IPS DF 19.7 (cell line): ENCODE results near the gene SOBP.

Source experiments
- DNase-seq: peaks from one replicate; pipeline ENCODE4 v3.0.0-alpha.2; 2013; ENCODE audit warnings: low read depth, low spot score

SOBP gene

DNA sequence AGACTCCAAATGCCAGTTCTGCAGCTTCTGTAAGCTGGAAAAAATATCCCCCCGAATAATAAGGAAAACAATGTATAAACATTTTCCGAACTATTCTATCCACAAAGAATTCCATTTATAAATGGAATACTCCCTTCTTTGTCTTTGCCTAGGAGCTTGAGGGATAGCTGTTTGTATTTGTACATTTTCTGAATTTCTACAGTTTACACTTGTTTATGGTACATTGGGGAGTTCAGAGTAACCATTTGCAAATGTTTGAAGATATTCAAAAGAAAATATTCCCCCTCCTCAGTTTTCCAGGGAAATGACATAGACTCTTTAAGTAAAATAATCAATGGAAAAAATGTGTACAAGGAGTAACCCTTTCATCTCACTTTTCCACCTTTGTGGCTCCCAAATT is 149.6 kb downstream of the SOBP start:
- no peak for DNase-seq

DNA sequence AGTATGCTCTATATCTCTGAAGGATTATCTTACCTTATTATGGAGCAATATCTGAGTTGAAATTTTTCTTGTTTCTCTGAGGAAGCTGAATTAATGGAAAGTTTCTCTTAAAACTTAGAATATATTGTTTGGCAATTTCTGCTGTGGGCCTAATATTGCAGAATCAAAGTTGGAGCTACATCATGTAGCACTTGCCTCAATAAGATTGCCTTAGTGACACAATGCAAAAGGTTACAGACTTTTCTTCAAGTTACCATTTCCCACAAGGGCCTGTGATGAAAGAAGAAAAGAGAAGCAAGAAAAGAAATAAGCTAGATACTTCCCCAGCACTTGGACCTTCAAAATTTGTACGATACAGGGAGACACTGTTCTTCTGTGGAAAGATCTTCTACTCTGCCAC is 151.2 kb downstream of the SOBP start:
- no peak for DNase-seq

DNA sequence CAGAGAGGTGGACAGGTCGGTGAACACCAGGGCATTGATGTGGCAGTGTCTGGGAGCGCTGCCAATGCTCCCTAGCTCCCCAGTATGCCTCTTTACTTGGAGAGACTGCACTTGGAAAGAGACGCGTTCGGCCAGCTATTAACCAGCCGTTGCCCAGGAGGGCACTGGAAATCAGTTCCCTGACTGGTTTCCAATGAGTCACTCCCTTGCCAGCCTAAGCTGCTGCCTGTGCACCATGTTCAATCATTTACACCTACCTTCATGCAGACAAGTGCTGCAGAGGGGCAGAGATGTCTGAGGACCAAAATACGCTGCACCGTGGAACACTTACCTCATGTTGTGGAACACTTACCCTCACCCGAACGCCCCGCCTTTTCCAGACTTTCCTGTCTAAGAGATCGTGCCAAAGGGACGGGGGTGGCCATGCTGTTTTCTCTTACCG is 151.6 kb downstream of the SOBP start:
- DNase-seq, result no peak

DNA sequence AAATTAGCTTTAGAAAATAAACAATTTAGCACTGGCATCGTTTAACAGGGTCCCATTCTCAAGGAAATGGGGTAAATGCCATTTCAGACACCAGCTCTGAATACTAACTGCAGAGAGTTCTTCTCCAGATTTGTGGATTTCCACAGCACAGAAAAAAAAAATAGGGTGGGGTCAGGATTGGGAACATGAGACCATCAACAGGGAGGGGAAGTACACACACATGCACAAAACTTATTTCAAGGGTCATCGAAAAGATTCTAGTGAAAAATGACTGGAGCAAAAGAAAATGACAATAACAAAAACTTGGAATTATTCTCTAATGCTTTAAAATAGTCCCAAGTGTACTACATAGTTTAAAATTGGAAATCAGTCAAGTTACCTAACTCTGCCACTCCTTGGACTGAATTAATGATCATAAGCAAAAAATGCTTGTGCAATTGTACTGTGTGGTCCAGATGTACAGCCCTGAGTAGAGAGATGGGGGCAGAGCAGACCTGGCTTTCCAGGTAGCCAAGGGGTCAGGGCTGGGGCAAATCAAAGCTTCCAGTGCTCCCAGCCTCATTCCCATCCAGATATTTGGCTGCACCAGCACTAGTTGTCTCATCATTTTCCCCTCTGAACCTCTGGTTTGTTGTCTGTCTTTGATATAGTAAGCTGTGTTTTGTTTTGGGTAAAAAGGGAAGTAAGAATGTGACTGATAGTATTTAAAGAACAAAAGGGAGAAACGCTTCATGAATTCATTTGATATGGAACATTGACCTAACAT is 152.4 kb downstream of the SOBP start:
- no peak for DNase-seq

DNA sequence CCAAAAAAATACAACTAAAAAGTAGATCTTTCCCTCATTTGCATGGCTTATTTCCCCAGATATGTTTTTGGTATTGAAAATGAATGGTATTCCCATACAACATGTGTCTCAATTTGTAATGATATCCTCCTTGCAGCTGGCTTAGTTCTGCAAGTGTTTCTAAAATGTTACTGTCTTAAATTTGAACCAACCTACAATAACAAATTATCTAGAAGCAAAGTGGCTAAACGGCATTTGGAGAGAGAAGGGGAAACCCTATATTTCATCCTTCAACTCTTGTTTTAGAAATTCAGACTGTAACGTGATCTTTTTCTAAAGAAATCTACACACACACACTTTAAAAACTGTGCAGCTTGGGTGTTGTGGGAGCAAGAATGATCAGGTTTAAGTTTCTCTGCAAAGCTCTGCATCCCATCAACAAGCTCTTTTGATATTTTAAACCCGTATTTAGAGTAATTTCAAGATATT is 153.0 kb downstream of the SOBP start:
- no peak for DNase-seq

DNA sequence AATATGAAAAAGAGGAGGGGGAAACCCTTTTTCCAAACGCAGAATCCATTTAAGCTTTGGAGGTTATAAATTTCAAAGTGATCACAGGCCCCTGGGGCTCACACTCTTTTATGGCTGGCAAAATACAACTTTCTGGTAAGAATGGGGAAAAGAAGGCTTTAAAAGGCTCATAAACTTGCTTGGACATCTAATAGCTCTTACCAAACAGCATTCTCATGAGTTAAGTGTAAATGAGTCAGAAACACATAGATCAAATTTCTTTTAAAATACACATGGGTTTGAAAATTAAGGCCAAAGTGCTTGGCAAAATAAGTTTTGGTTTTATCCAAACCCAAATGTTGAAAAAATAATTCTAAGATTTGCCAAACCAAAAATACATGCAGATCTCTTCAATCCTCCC is 154.6 kb downstream of the SOBP start:
- DNase-seq, result no peak

DNA sequence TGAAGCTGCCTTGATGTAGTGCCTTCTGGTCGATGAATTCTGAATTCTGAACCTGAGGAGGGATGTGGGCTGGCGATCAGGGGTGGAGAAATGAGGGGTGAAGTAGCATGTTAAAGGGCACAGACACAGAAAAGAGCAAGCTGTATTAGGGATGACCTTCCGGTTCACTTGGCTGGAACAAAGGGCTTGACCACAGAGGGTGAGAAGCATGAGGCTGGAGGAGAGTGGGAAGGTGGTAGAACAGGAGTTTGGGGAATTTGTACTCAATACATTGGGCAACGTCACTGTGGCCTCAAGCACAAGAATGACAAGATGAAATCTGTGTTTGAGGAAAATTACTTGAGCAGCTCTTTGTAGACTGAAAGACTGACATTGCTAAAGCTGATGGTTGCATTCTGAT is 155.8 kb downstream of the SOBP start:
- DNase-seq, result no peak

DNA sequence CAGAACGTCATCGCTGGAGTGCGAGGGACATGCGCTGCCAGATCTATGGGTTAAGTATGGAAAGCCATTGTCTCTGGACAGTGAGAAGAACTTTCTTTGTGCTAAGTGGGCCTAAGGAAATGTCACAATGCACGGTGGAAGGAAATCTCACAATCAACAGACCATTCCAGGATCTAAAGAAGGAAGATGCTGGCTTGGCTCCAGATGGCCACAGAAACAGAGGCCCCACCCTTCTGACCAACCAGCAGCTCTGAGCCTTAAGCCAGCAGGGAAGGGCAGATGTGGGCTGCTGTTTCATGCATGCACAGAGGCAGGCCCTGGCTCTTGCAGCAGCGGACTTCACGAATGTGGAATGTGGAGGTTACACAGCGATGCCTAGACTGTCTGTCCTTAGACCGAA is 156.3 kb downstream of the SOBP start:
- DNase-seq, result no peak

DNA sequence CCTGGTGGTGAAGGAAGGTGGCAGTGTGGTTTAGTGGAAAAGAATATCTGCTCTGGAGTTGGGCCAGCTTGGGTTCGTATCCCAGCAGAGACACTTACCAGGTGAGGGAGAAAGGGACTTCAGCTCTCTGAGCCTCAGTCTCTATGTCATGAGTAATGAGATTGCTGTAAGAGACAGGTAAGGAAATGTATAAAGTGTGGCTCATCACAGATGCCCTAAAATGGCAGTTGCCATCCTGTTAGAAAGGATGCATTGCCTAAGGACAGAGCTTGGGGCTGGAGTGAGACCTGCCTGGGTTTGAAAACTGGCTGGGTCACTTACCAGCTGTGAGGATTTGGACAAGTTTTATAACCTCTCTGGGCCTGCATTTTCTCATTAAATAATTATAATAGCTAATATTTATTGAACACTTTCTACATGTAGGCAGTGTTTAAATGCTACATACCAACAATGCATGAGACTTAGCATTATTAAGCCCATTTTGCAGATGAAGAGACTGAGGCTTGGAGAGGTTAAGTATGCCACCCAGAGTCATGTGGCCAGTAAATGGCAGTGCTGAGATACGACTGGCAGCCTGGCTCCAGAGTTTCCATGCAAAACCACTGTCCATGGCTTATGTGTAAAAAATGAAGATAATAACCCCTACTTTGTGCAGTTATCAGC is 157.0 kb downstream of the SOBP start:
- DNase-seq, result no peak

DNA sequence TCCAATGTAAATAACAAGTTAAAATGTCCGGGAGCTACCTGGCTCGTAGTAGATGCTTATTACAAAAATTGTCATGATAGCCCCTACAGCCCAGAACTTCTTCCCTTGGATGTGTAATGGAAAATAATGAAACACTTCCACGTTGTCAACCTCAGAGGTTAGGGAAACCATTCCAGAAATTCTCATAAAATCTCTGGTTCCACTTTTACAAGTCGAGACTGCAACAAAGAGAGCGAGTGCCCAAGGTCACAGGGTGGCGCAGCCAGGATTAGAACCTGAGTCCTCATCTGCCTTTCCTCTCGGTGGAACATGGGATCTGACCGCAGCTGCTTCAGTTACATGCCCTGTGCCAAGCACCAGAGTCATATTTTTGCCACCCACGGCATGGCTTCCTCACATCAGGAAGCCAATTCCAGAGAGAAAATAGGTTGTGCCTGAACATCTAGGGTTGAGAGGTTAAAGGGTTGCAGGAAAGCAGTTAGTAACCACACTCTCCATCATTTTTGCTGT is 157.6 kb downstream of the SOBP start:
- no peak for DNase-seq

DNA sequence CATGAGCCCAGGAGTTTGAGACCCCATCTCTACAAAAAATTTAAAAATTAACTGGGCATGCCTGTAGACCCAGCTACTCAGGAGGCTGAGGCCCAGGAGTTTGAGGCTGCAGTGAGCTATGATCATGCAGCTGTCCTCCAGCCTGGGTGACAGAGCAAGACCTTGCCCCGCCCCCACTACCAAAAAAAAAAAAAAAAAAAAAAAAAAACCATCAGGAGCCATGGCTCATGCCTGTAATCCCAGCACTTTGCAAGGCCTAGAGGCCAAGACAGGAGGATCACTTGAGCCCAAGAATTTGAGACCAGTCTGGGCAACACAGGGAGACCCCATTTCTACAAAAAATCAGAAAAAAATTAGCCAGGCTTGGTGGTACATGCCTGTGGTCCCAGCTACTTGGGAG is 159.1 kb downstream of the SOBP start:
- no peak for DNase-seq

DNA sequence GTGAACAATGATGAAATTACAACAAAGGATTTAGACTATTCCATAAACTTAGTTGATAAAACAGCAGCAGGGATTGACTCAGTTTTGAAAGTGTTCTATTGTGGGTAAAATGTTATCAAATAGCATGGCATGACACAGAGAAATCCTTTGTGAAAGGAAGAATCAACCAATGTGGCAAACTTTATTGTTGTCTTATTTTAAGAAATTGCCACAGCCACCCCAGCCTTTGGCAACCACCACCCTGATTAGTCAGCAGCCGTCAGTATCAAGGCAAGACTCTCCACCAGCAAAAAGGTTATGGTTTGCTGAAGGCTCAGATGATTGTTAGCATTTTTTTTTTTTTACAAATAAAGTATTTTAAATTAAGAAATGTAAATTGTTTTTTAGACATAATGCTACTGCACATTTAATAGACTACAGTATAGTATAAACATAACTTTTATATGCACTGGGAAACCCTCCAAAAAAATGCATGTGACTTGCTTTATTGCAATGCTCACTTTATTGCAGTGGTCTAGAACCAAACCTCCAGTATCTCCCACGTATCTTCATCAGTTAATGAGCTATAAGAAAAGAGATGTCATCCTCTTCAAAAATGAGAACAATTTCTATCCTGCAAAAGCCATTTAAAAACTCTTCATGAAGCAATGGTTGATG is 162.7 kb downstream of the SOBP start:
- DNase-seq, result no peak

DNA sequence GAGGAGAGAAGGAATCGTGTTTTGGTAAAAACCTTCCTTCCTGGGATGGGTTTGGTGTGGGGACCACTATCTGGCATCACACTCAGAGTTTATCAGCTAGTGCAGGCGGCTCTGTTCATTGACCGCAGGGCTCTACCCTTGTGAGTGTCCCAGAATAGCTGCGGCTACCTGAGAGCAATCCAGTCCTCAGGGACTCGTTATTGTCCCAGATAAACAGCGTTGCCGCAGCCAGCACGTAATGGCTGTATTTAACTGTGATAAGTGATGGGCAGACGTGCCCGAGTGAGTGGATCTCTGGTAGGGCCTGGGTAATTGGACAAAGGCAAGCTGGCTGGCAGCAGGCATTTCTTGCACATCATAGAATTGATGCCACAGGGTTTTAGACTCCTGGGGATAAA is 163.3 kb downstream of the SOBP start:
- no peak for DNase-seq

DNA sequence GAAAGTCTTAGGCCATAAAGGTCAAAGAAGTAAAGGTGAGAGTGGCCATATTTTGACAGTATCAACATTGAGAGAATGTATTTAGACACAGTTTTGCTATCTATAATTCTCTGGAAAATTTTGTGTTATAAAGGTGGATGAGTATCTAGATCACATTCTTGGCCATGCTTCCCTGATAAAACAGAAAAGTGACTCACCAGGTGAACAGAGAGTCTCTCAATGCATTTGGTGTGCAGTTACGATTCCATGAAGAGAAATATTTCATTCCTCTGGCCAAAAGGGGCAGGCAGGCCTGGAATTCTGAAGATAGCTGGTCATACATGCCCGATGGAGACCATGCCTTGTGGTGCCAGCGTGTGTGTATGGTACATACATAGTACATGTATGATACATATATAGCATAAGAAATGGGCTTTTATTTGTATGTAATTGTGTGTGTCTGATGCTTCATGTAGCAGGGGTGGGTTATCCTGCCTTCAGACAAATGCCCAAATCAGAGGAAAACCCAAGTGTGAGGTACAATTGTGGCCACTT is 164.0 kb downstream of the SOBP start:
- DNase-seq, result no peak

DNA sequence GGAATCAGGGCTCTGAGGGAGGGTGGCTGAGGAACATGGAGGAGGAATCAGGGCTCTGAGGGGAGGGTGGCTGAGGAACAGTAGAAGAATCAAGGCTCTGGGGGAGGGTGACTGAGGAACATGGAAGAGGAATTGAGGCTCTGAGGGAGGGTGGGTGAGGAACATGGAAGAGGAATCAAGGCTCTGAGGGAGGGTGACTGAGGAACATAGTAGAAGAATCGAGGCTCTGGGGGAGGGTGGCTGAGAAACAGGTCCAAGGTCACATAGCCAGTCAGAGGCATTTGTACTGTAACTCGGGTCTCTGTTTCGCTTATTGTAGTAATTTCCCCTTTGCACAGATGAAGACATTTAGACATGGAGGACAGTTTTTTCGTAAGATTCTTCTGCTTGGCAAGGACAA is 164.8 kb downstream of the SOBP start:
- no peak for DNase-seq

DNA sequence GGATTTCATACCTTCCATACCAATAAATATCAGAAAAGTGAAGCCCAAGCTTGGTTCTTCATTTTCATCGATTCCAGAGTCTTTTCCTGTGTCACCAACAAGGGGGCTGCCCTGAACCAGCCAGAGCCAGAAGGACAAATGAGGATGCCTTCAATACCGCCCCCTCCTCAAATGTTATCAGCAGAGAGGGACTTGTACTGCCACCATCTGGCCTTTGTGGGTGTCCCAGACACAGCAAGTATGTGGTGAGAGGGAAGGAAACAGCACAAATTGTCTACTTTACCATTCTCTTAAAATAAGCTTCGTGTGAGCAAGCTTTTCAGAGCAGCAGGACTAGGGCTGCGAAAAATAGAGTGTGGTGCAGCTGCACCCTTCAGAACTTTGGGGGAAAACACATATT is 165.3 kb downstream of the SOBP start:
- DNase-seq, result peak; percentile 38

DNA sequence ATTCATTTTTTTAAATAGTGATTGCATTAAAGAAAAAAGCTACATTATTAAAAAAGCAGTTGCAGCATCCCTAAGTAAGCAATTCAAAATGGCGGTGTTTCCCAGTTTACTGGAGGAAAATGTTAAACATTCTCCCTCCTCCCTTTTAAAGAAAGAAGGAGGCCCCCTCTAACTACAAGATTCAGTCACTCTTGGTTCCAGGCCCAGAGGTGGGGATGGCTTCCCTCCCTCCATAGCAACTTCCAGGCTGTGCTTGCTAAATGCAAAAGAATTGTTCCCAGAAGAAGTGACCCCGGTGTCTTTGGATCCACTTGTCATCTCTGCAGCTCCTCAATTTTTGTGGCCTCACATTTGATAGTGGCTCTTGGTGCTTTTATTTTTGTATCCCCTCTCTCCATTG is 165.9 kb downstream of the SOBP start:
- DNase-seq, result no peak

DNA sequence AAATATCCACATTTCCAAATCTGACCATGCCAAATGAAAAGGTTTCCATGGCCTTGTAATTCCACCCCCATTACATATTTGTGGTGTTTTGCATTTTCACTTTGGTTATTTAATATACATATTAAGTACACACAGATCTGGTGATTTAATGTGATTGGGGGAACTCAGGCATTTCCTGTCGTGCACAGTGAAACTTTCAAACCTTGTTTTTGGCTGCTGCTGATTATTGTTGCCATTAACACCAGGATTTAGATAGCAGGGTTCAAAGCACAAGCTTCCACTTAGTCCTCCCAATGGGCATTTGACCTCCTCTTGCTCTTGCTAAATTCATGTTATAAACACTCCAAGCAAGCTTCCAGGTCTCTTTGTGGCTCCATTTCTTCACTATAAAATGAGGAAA is 166.5 kb downstream of the SOBP start:
- DNase-seq, result no peak

DNA sequence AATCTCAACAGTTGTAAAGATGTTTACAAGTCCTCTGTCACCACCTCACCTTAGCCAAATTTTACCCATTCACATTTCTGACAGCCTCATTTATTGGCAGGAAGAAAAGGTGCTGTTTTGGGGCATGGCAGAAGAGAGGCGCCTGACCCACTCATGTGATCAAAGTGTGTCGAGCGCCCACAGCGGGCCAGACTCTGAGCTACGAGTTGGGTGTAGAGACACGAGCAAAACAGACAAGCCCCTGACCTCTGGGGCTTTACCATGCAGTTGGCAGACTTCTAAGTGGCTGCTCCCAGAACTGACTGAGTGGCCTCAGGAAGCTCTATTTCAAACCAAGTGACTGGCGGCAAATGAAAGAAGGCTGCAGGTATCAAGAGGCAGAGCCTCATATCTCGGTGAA is 167.0 kb downstream of the SOBP start:
- DNase-seq, result no peak

DNA sequence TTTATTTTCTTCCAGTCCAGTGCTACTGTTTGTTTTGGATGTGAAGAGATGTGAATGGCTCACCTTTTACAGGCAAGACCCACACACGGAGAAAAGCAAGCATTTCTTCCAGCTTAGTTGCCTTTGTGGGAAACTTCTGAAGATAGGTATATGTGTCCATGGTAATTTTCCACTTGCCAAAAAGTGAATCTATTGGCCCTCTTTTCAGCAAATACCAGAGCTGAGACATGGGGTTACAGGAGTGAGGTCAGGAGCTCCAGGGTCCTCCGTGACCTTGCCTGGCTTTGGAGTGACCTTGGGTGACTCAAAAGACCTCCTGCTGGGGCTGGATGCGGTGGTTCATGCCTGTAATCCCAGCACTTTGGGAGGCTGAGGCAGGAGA is 167.4 kb downstream of the SOBP start:
- no peak for DNase-seq

DNA sequence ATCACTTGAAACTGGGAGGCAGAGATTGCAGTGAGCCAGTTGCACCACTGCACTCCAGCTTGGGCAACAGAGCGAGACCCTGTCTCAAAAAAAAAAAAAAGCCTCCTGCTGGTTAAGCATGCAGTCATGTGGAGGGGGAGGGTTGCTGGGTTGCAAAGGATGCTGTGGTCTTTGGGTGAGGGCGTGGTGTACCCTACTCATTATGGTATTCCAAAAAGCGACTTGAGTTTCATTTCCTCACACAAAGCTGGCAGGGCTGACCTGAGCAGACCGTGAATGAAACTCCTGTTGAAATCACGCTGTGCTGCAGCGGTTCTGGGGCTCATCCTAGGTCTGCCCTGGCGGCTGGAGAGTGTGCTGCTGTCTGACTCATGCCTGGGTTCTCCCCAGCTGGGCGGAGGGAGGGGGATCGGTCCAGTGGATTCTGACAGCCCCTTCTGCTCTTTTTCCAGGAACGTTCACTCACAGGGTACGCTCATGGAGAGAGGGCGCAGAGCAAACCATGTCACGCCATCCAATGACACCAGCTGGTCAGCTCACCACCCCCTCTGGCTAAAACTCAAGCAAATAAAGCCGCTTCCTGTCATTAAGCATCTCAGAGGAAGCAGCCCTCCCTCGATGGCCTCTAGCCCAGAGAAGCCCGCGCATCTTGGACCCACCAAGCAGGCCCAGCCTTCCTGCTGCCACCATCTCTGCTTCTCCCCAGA is 168.0 kb downstream of the SOBP start:
- DNase-seq, result no peak
